Measurements from ENCODE around the gene ADK. TPM values are rescaled to one million over a fixed set of nuclear protein-coding genes. Genes with fewer than 3 reads are reported as not detected.

The ADK gene
- total and polyA plus RNA-seq, 4 donors: 12.6 to 21.1 (median 16.1) TPM

DNA sequence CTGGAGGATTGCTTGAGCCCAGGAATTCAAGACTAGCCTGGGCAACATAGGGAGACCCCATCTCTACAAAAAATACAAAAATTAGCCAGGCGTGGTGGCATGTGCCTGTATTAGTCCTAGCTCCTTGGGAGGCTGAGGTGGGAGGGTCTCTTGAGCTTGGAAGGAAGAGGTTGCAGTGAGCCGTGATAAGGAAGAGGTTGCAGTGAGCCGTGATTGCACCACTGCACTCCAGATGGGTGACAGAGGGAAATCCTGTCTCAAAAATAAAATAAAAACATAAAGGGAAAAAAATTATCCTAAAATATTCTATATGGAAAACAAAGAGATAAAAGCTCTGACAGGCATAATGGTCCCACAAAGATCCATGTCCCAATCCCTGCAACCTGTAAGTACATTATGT, 587.5 kb downstream of the ADK start:
- 88% methylated on average over 3 of the region's 3 CpGs for WGBS, 2 donors
- intact Hi-C loops (cut with DNase I): no loop called here

GRCh38 chr10:74738985-74739567, 588.1 kb downstream of the ADK start:
- no peak for ATAC-seq (ENCODE audit: low FRiP score)

More for the DNA sequence above, 587.5 kb downstream of the ADK start:
- Histone ChIP-seq H3K36me3 (ENCODE audit: control insufficient read depth in 1 of 2, insufficient read depth in 2 of 2, low read length in 1 of 2) (no peaks in the 10 kb centered on the region), H3K9me3 (ENCODE audit: control insufficient read depth, low read length) (no peaks in the 10 kb centered on the region), H3K27me3 (ENCODE audit: control insufficient read depth in 1 of 2, insufficient read depth in 2 of 2, low read length in 1 of 2) (no peaks in the 10 kb centered on the region), H3K27ac (ENCODE audit: low read depth in 1 of 2, low read length in 2 of 2) (no peak overlapping the region), H3K4me1 (ENCODE audit: control insufficient read depth in 1 of 2, insufficient read depth in 2 of 2, low read length in 2 of 2) (no peaks in the 10 kb centered on the region), H3K4me3 (ENCODE audit: low read length in 2 of 2) (no peak overlapping the region)
- DNase-seq (no peak), ATAC-seq (ENCODE audit: low FRiP score) (no peak)

DNA sequence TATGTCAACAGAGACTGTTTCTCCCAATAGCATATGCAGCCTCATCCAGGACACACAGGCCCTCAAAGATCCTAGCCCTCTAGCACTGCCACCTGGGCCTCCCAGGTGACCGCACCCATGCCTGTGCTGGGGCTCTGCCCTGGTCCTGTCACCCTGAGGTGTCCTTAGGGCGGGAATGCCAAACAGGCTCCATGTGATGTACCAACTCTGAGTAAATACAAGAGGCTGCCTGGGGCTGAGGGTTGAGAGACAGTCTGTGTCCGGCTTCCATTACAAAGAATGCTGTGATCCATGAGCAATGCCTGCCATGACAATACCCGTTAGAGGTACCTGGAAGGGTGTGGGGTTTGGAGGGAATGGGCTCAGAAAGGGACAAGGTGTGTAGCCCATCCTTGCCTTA, 592.4 kb downstream of the ADK start:
- no peak for DNase-seq
- H3K4me1 ChIP-seq (ENCODE audit: control insufficient read depth in 1 of 2, insufficient read depth in 2 of 2, low read length in 2 of 2): no peaks in the 10 kb centered on the region
- H3K27ac ChIP-seq (ENCODE audit: low read depth in 1 of 2, low read length in 2 of 2): no peak overlapping the region
- H3K36me3 ChIP-seq (ENCODE audit: control insufficient read depth in 1 of 2, insufficient read depth in 2 of 2, low read length in 1 of 2): no peaks in the 10 kb centered on the region
- WGBS, 2 donors: 94 to 98% methylated on average over 4 of the region's 4 CpGs
- H3K9me3 ChIP-seq (ENCODE audit: control insufficient read depth, low read length): no peaks in the 10 kb centered on the region
- H3K27me3 ChIP-seq (ENCODE audit: control insufficient read depth in 1 of 2, insufficient read depth in 2 of 2, low read length in 1 of 2): no peaks in the 10 kb centered on the region
- intact Hi-C loops (cut with DNase I): no loop called here
- H3K4me3 ChIP-seq (ENCODE audit: low read length in 2 of 2): no peak overlapping the region
- no peak for ATAC-seq (ENCODE audit: low FRiP score)

More at GRCh38 chr10:74738985-74739567, 588.1 kb downstream of the ADK start:
- Histone ChIP-seq H3K36me3 (ENCODE audit: control insufficient read depth in 1 of 2, insufficient read depth in 2 of 2, low read length in 1 of 2) (no peaks in the 10 kb centered on the region), H3K27me3 (ENCODE audit: control insufficient read depth in 1 of 2, insufficient read depth in 2 of 2, low read length in 1 of 2) (no peaks in the 10 kb centered on the region), H3K27ac (ENCODE audit: low read depth in 1 of 2, low read length in 2 of 2) (no peak overlapping the region), H3K9me3 (ENCODE audit: control insufficient read depth, low read length) (no peaks in the 10 kb centered on the region), H3K4me1 (ENCODE audit: control insufficient read depth in 1 of 2, insufficient read depth in 2 of 2, low read length in 2 of 2) (no peaks in the 10 kb centered on the region), H3K4me3 (ENCODE audit: low read length in 2 of 2) (no peak overlapping the region)
- no peak for DNase-seq
- 57 to 61% methylated on average over 10 of the region's 10 CpGs for WGBS, 2 donors
- intact Hi-C loops (cut with DNase I): no loop called here

- no peak for ATAC-seq (ENCODE audit: low FRiP score)
- Histone ChIP-seq H3K36me3 (ENCODE audit: control insufficient read depth in 1 of 2, insufficient read depth in 2 of 2, low read length in 1 of 2) (no peaks in the 10 kb centered on the region), H3K27ac (ENCODE audit: low read depth in 1 of 2, low read length in 2 of 2) (no peak overlapping the region), H3K4me1 (ENCODE audit: control insufficient read depth in 1 of 2, insufficient read depth in 2 of 2, low read length in 2 of 2) (no peaks in the 10 kb centered on the region), H3K27me3 (ENCODE audit: control insufficient read depth in 1 of 2, insufficient read depth in 2 of 2, low read length in 1 of 2) (no peaks in the 10 kb centered on the region), H3K9me3 (ENCODE audit: control insufficient read depth, low read length) (no peaks in the 10 kb centered on the region), H3K4me3 (ENCODE audit: low read length in 2 of 2) (no peak overlapping the region)
- no peak for DNase-seq
- WGBS, 2 donors: 82 to 86% methylated on average over 4 of the region's 4 CpGs
- intact Hi-C loops (cut with DNase I): no loop called here
These were observed 594.4 kb downstream of the ADK start for GRCh38 chr10:74745449-74745848.

GRCh38 chr10:74746813-74747212, 595.8 kb downstream of the ADK start:
- no peak for DNase-seq
- ATAC-seq (ENCODE audit: low FRiP score): no peak
- no peaks in the 10 kb centered on the region for H3K27me3 ChIP-seq (ENCODE audit: control insufficient read depth in 1 of 2, insufficient read depth in 2 of 2, low read length in 1 of 2)
- 92 to 94% methylated on average over 14 of the region's 14 CpGs for WGBS, 2 donors
- no peaks in the 10 kb centered on the region for H3K9me3 ChIP-seq (ENCODE audit: control insufficient read depth, low read length)
- intact Hi-C loops (cut with DNase I): no loop called here
- H3K4me1 ChIP-seq (ENCODE audit: control insufficient read depth in 1 of 2, insufficient read depth in 2 of 2, low read length in 2 of 2): no peaks in the 10 kb centered on the region
- H3K4me3 ChIP-seq (ENCODE audit: low read length in 2 of 2): no peak overlapping the region
- no peak overlapping the region for H3K27ac ChIP-seq (ENCODE audit: low read depth in 1 of 2, low read length in 2 of 2)
- no peaks in the 10 kb centered on the region for H3K36me3 ChIP-seq (ENCODE audit: control insufficient read depth in 1 of 2, insufficient read depth in 2 of 2, low read length in 1 of 2)

GRCh38 chr10:74748468-74749031, 597.5 kb downstream of the ADK start:
- ATAC-seq (ENCODE audit: low FRiP score) (no peak), DNase-seq (no peak)
- no peaks in the 10 kb centered on the region for H3K9me3 ChIP-seq (ENCODE audit: control insufficient read depth, low read length)
- intact Hi-C loops (cut with DNase I): no loop called here
- H3K36me3 ChIP-seq (ENCODE audit: control insufficient read depth in 1 of 2, insufficient read depth in 2 of 2, low read length in 1 of 2): no peaks in the 10 kb centered on the region
- no peak overlapping the region for H3K4me3 ChIP-seq (ENCODE audit: low read length in 2 of 2)
- no peak overlapping the region for H3K27ac ChIP-seq (ENCODE audit: low read depth in 1 of 2, low read length in 2 of 2)
- WGBS, 2 donors: 80 to 81% methylated on average over 9 of the region's 9 CpGs
- H3K4me1 ChIP-seq (ENCODE audit: control insufficient read depth in 1 of 2, insufficient read depth in 2 of 2, low read length in 2 of 2): no peaks in the 10 kb centered on the region
- no peaks in the 10 kb centered on the region for H3K27me3 ChIP-seq (ENCODE audit: control insufficient read depth in 1 of 2, insufficient read depth in 2 of 2, low read length in 1 of 2)

DNA sequence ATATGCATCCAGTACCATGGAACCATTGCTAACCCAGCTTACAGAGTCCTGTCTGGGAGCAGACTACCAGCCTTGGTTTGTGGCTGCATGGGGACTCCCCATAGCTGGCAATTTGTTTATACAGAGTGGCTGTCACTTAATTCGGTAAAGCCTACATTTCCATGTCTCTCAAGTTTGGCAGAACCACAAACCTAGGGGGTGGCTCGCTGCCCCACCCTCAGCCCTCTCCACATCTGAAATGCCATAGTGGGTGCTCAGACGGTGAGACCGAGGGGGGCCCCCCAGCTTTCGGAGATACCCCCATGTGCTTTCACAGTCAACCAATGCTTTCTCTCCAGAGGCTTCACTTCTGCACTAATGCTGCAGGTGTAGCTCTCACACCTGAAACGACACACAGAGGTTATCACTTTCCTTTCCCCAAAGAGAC, 599.8 kb downstream of the ADK start:
- DNase-seq: no peak
- peaks cover 0 to 6% of the 10 kb centered on the region in 2 donors for H3K4me1 ChIP-seq (ENCODE audit: control insufficient read depth in 1 of 2, insufficient read depth in 2 of 2, low read length in 2 of 2)
- H3K27ac ChIP-seq (ENCODE audit: low read depth in 1 of 2, low read length in 2 of 2): no peak overlapping the region
- no peaks in the 10 kb centered on the region for H3K36me3 ChIP-seq (ENCODE audit: control insufficient read depth in 1 of 2, insufficient read depth in 2 of 2, low read length in 1 of 2)
- 87 to 89% methylated on average over 6 of the region's 6 CpGs for WGBS, 2 donors
- no peak for ATAC-seq (ENCODE audit: low FRiP score)
- no peak overlapping the region for H3K4me3 ChIP-seq (ENCODE audit: low read length in 2 of 2)
- H3K27me3 ChIP-seq (ENCODE audit: control insufficient read depth in 1 of 2, insufficient read depth in 2 of 2, low read length in 1 of 2): no peaks in the 10 kb centered on the region
- H3K9me3 ChIP-seq (ENCODE audit: control insufficient read depth, low read length): no peaks in the 10 kb centered on the region
- intact Hi-C loops (cut with DNase I): no loop called here

DNA sequence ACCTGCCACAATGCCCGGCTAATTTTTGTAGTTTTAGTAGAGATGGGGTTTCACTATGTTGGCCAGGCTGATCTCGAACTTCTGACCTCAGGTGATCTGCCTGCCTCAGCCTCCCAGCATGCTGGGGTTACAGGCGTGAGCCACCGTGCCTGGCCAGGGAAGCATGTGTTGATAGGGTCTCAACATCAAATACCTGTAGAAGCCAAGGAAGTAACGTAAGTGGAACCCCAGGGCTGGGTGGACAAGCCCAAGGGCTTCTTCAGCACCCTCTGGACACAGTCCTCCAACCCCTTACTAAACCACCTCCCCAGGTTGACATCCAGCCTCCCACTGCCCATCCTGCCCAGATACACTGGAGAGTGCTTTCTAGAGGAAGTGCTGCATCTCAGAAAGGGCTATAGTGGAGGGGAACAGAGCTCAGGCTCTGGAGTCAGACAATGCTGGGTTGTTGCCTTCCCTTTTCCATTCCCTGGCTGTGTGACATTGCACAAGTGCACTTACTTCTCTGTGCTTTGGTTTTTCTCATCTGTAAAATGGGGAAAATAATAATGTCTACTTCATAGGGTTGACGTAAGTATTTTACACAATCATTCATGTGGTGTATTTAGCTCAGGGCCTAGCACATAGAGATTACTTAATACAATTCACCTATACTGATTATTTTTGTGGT, 601.5 kb downstream of the ADK start:
- no peak for DNase-seq
- H3K4me3 ChIP-seq (ENCODE audit: low read length in 2 of 2): no peak overlapping the region
- no peaks in the 10 kb centered on the region for H3K9me3 ChIP-seq (ENCODE audit: control insufficient read depth, low read length)
- intact Hi-C loops (cut with DNase I): no loop called here
- no peak overlapping the region for H3K27ac ChIP-seq (ENCODE audit: low read depth in 1 of 2, low read length in 2 of 2)
- 95 to 99% methylated on average over 6 of the region's 6 CpGs for WGBS, 2 donors
- no peaks in the 10 kb centered on the region for H3K27me3 ChIP-seq (ENCODE audit: control insufficient read depth in 1 of 2, insufficient read depth in 2 of 2, low read length in 1 of 2)
- peaks cover 0 to 6% of the 10 kb centered on the region in 2 donors for H3K4me1 ChIP-seq (ENCODE audit: control insufficient read depth in 1 of 2, insufficient read depth in 2 of 2, low read length in 2 of 2)
- H3K36me3 ChIP-seq (ENCODE audit: control insufficient read depth in 1 of 2, insufficient read depth in 2 of 2, low read length in 1 of 2): no peaks in the 10 kb centered on the region
- ATAC-seq (ENCODE audit: low FRiP score): no peak

All from aorta (tissue), 5 donors.